K562 (cell line): ENCODE results near the gene TTLL3. TPM values are rescaled to one million over a fixed set of nuclear protein-coding genes. Genes with fewer than 3 reads are reported as not detected.

Experiments
- AFF1 ChIP-seq, 2 experiments: fragments of 450-650 bp; IDR thresholded peaks; 2 replicates each; pipeline ENCODE4 v1.6.1; 2018; ENCODE audit warnings: mild to moderate bottlenecking in 2 of 2, low read depth in 1 of 2; ENCODE audit not compliant: partially characterized antibody in 2 of 2
- FOXA1 ChIP-seq: fragments of 450-650 bp; IDR thresholded peaks from 2 replicates; pipeline ENCODE4 v1.6.1; 2016; ENCODE audit warnings: mild to moderate bottlenecking, borderline replicate concordance
- ILK ChIP-seq: fragments of 450-650 bp; IDR thresholded peaks from 2 replicates; pipeline ENCODE4 v1.6.1; 2016; ENCODE audit warnings: missing genetic modification characterization, low read depth, mild to moderate bottlenecking, missing compliant biosample characterization, moderate library complexity, borderline replicate concordance
- KHSRP ChIP-seq: fragments of 450-650 bp; IDR thresholded peaks from 2 replicates; pipeline ENCODE4 v1.6.1; 2017
- MAX ChIP-seq: sonication (generic); formaldehyde crosslinking; IDR thresholded peaks from 2 replicates; pipeline ENCODE4 v1.9.0; 2022; ENCODE audit warnings: mild to moderate bottlenecking, missing genetic modification reagents
- NFRKB ChIP-seq: fragments of 450-650 bp; IDR thresholded peaks from 2 replicates; pipeline ENCODE4 v1.6.1; 2016; ENCODE audit warnings: low read depth
- RBFOX2 ChIP-seq: fragments of 200-400 bp; formaldehyde crosslinking; IDR thresholded peaks from 2 replicates; pipeline ENCODE4 v1.6.1; 2017; ENCODE audit warnings: low read depth, mild to moderate bottlenecking, low read length, moderate library complexity
- ZBTB9 ChIP-seq: fragments of 450-650 bp; formaldehyde crosslinking; IDR thresholded peaks from 2 replicates; pipeline ENCODE4 v1.4.0; 2020; ENCODE audit warnings: mild to moderate bottlenecking, moderate library complexity
- ZFP91 ChIP-seq: sonication (generic); formaldehyde crosslinking; IDR thresholded peaks from 2 replicates; pipeline ENCODE4 v1.8.0; 2022; ENCODE audit warnings: mild to moderate bottlenecking, missing genetic modification reagents
- ZNF696 ChIP-seq: fragments of 250-450 bp; sonication (Bioruptor Pico); conservative IDR thresholded peaks from 2 replicates; pipeline ENCODE4 v1.4.0; 2020; ENCODE audit warnings: mild to moderate bottlenecking, moderate library complexity
- polyA plus RNA-seq, 8 experiments: library from polyadenylated mRNA; depleted of rRNA in 4 of 8; stranded (reverse) in 5 of 8; unstranded in 3 of 8; fragments of >200 nt; fragmentation: Nextera tagmentation in 2 of 8; fragmentation: Illumina TruSeq in 1 of 8; extraction: Ambion mirVana in 2 of 8; extraction: Trizol in 1 of 8; gene quantifications; 2 replicates each; pipeline versions ENCODE4 v1.2.1 to v1.2.3, GENCODE V29; 2011 to 2014; ENCODE audit warnings: inconsistent platforms in 1 of 8, missing spikeins in 1 of 8
- total RNA-seq, 7 experiments: library from RNA; depleted of rRNA in 6 of 7; stranded (reverse); fragments of >200 nt in 6 of 7; fragmentation: Illumina TruSeq in 2 of 7; extraction: Trizol in 2 of 7; gene quantifications; 2 replicates each; pipeline versions ENCODE4 v1.2.1 to v1.2.3, GENCODE V29; 2011 to 2021; ENCODE audit warnings: low replicate concordance in 1 of 7

TTLL3 gene
- total and polyA plus RNA-seq, 9 of the 15 experiments (the other 6 are each of a cell fraction or from before 2014, with no cell fraction given): 8.9 to 106 (median 33.2) TPM

- TF ChIP-seq ILK (no peak), AFF1 (IDR thresholded peaks at IDR 0.05; ENCODE audit: low read depth in 1 of 2, partially characterized antibody in 2 of 2) (no peak), ZNF696 (CRISPR knock-in tag) (no peak), RBFOX2 (peak; percentile 91), NFRKB (peak; percentile 79), ZBTB9 (CRISPR knock-in tag) (peak; percentile 27; the same call in 1 of the 2 replicates), MAX (CRISPR knock-in tag) (peak; percentile 96), KHSRP (no peak), FOXA1 (no peak), ZFP91 (CRISPR knock-in tag) (no peak)
Observed at GRCh38 chr3:9843715-9844438, 33.8 kb downstream of the TTLL3 start, which contains the start of gene RPUSD3 (continued).
